Forelimb muscle (tissue), 1 donor: ENCODE results near the gene DCUN1D4. TPM values are rescaled to one million over a fixed set of nuclear protein-coding genes. Genes with fewer than 3 reads are reported as not detected.

Experiments
- DNase-seq: peaks from one replicate; pipeline ENCODE4 v3.0.0-alpha.2; 2013; ENCODE audit warnings: low read depth
- polyA plus RNA-seq: library from polyadenylated mRNA; unstranded; fragments of 120-200 nt; gene quantifications from one replicate; pipeline ENCODE4 v1.2.1, GENCODE V29; 2013; ENCODE audit not compliant: insufficient read length

Gene DCUN1D4
- polyA plus RNA-seq, 1 donor, result 27.3 TPM

- DNase-seq, result peak; percentile 40
Measured at GRCh38 chr4:51963841-51964517, 121.0 kb downstream of the DCUN1D4 start.

GRCh38 chr4:51965862-51966261 lies 122.9 kb downstream of the DCUN1D4 start:
- no peak for DNase-seq

Other genes with a start within 250 kb of the DCUN1D4 start
- 2.3 TPM for gene LRRC66, start 177.2 kb downstream of the DCUN1D4 start, polyA plus RNA-seq
- 175 TPM for gene SGCB, start 195.1 kb downstream of the DCUN1D4 start, polyA plus RNA-seq
- 1.9 TPM for gene SPATA18, start 208.2 kb downstream of the DCUN1D4 start, polyA plus RNA-seq